SH-SY5Y (cell line): ENCODE data around the gene GPC3.

ENCODE experiments used
- GATA2 ChIP-seq: IDR thresholded peaks from 2 replicates; pipeline ENCODE4 v1.6.1; 2011; ENCODE audit warnings: mild to moderate bottlenecking, low read depth, low read length
- GATA3 ChIP-seq: IDR thresholded peaks from 2 replicates; pipeline ENCODE4 v1.6.1; 2011; ENCODE audit warnings: low read depth, mild to moderate bottlenecking, low read length, moderate library complexity

- TF ChIP-seq GATA3 (no peak), GATA2 (no peak)
Measured at GRCh38 chrX:133702230-133702629, 283.2 kb downstream of the GPC3 start.
